WI38 (cell line): Measurements from ENCODE around the gene SOD3.

Source experiments
- H3K4me3 ChIP-seq: 2 replicates; pipeline ENCODE4 v1.5.1; 2011; ENCODE audit warnings: low read depth, mild to moderate bottlenecking, control low read depth, low read length
- TF ChIP-seq, protein P1 (sequence below): IDR thresholded peaks from 2 replicates; pipeline ENCODE4 v1.5.1; 2012; ENCODE audit warnings: low read depth, mild to moderate bottlenecking, control low read depth, low read length

The SOD3 gene

DNA sequence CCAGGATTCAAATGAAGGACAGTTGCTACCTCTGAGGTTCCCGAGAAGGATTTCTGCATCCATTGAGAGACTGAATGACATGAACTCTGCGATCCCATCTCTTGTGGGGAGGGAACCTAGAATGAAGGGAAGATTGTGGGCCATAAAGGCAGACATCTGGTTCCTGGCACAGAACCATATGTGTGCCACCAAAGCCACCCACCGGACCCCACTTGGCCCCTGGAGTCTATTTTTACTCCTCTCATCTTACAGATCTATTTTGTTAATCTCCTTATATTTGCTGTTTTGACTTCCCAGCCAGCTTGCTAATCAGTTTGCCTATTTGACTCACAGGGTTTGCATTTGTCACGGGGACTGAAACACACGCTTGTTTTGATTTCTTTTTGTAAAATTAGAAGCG, 7.3 kb downstream of the SOD3 start:
- TF ChIP-seq, protein P1, sequence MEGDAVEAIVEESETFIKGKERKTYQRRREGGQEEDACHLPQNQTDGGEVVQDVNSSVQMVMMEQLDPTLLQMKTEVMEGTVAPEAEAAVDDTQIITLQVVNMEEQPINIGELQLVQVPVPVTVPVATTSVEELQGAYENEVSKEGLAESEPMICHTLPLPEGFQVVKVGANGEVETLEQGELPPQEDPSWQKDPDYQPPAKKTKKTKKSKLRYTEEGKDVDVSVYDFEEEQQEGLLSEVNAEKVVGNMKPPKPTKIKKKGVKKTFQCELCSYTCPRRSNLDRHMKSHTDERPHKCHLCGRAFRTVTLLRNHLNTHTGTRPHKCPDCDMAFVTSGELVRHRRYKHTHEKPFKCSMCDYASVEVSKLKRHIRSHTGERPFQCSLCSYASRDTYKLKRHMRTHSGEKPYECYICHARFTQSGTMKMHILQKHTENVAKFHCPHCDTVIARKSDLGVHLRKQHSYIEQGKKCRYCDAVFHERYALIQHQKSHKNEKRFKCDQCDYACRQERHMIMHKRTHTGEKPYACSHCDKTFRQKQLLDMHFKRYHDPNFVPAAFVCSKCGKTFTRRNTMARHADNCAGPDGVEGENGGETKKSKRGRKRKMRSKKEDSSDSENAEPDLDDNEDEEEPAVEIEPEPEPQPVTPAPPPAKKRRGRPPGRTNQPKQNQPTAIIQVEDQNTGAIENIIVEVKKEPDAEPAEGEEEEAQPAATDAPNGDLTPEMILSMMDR: no peak
- no peak overlapping the region for H3K4me3 ChIP-seq

DNA sequence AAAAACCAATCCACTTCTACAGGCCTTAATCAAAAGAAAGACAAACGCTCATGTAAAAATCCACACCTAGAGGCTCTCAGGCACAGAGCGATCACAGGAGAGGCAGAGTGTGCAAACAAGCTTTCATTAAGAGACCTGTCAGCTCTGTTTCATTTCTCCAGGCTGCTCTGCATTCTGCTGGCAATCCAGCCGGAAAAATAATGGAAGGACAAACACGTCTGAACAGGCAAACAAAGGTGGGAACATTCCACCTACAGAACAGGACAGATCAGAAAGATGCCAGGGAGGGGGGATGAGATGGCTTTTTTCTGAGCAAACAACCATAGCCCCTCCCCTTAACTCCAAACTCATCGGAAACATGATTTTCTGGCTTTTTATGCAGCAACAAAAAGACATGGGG, 9.7 kb downstream of the SOD3 start:
- TF ChIP-seq, protein P1: no peak

DNA sequence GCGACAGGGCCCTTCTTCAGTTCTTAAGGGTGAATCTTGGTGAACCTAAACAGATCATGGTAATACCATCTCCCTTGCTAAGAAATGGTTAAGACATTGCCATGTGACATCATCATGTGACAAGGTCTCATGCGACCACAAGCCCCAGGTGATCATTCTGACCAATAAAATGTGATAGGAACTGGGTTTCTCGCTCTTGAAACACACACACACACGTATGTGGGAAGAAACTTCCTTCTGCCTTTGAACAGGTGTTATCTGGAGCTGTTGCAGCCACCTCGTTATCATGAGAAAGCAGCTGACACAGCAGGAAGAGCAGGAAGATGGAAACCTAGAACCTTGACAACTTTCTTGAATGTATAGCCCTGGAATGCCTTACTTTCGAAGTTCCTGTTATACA, 10.2 kb downstream of the SOD3 start:
- H3K4me3 ChIP-seq: no peak overlapping the region
- TF ChIP-seq, protein P1: no peak

More for the DNA sequence above, 9.7 kb downstream of the SOD3 start:
- H3K4me3 ChIP-seq: no peak overlapping the region

DNA sequence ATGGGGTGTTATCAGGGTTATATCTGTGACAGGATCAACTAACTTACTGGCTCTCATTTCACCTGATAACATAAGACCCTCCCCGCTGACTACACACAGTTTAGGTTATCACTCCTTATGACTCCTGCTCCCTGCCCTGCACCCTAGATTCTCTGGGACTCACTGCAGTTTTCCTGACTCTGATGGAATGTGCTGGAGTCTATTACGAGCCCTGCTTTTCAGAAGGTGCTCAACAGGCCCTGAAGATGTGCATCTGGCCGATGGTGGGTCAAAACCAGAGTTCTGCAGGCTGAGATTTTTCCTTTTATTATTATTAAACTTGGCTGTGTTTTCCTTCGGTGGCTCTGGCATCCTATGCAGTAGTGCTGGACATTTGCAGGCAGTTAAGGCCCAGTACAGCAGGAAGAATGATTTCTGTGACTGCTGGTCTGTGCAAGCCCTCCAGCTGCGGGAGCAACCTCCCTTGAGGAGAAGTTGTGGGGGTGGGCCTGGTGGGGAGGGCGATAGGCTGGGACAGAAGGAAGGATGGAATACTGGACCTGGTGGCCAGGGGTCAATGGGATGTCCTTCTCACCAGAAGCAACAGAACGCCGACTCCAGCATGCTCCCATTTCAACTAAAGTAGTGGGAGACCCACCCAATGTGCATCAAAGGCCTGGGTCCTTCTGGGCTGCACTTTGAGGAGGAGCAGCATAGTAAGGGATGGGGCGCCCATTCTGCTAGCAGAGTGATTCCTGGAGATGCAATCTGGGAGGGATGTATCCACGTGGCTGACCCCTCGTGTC, 11.0 kb downstream of the SOD3 start:
- H3K4me3 ChIP-seq: no peak overlapping the region
- TF ChIP-seq, protein P1: no peak

DNA sequence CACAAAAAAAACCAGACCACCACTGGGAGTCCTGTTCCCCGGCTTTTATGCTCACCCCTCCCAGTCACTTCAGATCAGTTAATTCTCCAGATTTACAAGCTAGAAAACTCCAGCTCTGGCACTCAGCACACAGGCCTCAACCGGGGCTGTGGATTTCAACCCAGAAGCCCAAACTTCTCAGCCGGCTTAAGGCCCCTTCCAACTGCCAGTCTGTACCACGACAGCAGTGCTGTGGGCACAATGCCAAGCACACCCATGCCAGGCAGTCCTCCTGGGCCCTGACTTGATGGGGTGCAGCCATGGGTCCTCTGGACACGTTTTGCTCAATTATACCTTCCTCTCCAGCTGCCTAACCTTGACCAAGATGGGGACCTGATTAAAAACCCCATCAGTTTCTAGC, 12.2 kb downstream of the SOD3 start:
- no peak overlapping the region for H3K4me3 ChIP-seq
- TF ChIP-seq, protein P1: no peak

DNA sequence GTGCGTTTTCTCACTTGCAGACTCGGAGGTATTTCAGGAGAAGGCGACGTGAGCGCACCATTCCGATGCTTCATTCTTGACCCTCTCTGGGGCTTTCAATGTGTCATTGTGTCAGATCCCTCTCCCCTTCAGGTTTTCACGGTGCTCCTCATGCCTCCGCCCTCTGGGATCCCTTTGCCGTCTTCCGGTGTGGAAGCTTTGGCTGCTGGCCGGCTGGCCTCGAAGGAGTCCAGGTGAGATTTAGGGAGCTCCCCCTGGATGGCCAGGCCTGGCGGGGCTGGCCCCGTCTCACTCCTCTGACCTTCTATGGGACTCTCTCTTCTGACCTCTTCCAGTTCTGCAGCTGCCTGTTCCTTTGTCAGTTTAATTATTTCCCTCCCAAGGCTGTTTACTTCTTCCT, 12.9 kb downstream of the SOD3 start:
- TF ChIP-seq, protein P1: no peak
- H3K4me3 ChIP-seq: no peak overlapping the region

DNA sequence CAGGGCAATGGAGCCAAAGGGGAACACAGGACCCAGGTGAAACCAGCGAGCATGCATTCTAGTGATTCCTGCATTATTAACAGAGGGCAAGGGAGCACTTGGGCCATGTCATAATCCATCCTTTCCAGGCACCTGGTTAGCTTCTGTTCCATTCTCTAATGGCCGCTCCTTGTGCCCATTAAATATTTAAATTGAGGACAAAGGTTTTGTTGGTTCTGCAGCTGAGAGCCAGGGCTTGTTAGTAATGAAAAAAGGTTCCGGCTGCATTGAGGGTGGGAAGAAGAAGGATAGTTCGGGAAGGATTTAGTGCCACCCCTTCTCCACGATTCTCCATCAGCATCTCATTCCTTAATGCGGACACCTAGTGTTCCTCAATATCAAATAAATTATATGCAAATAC, 13.6 kb downstream of the SOD3 start:
- TF ChIP-seq, protein P1: no peak
- H3K4me3 ChIP-seq: no peak overlapping the region
